ENCODE data around the gene TFCP2L1.

DNA sequence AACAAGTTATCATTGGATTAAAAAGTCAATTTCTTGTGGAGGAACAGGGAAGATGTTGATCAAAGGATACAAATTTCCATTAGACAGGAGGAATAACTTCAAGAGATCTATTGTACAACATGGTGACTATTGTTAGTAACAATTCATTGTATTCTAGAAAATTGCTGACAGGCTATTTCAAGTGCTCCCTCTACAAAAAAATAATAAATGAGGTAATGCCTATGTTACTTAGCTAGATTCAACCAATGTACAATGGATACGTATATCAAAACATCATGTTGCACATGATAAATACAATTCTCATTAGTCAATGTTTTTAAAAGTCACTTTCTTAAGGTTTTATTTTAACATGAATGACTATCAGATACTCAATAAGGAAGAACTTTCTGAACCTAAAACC, 33.5 kb downstream of the TFCP2L1 start:
- TF ChIP-seq POLR2A (IDR thresholded peaks at IDR 0.05; ENCODE audit: low read depth), result no peak
- TF ChIP-seq CTCF (IDR thresholded peaks at IDR 0.05), result no peak
- no peak for TF ChIP-seq POLR2AphosphoS5 (IDR thresholded peaks at IDR 0.05)
- TF ChIP-seq EP300 (IDR thresholded peaks at IDR 0.05), result no peak

Measured in esophagus muscularis mucosa (tissue), 4 donors.